ENCODE data around the gene NANOS3.

NANOS3 gene

DNA sequence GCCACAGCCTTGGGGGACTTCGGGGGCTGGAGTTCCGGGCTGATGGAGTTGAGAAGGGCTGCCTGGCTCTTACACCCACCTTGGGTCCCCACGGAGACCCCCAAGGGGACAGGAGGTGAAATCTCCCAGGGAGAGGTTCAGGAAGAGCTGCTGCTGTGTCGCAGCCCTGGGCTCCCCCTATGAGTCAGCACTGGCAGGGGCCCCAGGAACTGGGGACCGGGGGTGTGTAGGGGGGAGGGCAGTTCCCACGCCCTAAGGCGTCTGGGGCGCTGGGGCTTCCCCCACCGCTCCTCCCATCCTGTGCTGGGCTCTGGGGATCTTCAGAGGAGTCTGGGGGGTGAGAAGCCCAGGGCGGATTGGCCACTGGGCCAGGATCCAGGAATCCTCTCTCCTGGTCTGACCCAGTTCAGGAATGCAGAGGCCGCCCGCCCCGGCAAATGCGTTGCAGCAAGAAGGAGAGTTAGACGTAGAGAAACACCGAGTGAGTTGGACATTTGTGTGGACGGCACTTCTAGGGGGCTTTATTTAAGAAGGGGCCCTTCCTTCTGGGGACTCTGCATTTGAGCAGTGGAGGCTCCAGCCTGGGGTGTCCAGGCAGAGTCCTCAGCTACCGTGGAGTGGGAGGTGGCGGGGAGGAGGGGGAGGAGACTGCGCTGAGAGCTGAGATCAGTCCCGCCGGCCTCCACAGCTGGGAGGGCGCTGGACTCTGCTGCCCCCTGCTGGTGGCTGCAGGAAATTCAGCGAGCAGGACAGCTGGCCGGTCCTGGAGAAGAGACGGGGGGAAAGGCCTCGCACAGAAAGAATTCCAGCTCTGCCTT, 15.0 kb upstream of the NANOS3 start:
- in situ Hi-C loops (cut with HindIII; ENCODE audit: low sequenced_read_pairs): no loop called here

DNA sequence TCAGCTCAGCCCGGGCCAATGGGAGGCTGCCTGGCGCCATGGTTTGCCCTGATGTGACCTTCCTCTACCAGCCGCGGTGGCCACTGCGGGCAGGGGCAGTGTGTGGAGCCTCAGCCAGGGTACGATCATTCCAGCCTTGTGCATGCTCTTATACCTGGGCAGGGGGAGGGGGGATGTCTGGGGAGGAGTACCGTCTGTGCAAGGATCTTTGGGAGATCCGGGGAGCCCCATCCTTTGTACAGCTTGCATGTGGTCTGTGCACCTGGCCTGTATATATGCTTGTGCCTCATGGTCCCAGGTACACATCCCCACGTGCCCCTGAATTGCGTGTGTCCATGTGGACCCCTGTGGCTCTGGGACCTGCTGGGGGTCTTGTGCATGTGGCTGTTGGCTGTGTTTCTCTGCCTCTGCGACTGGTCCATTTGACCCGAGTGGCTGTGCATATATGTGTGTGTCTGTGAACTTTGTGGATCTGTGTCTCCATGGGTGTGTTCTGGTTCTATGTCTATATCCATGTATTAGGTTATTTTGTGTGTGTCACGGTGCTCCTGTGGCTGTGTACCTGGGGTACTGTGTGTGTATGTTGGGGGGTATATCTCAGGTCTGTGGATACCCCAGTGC, 12.8 kb upstream of the NANOS3 start:
- in situ Hi-C loops (cut with HindIII; ENCODE audit: low sequenced_read_pairs): no loop called here

DNA sequence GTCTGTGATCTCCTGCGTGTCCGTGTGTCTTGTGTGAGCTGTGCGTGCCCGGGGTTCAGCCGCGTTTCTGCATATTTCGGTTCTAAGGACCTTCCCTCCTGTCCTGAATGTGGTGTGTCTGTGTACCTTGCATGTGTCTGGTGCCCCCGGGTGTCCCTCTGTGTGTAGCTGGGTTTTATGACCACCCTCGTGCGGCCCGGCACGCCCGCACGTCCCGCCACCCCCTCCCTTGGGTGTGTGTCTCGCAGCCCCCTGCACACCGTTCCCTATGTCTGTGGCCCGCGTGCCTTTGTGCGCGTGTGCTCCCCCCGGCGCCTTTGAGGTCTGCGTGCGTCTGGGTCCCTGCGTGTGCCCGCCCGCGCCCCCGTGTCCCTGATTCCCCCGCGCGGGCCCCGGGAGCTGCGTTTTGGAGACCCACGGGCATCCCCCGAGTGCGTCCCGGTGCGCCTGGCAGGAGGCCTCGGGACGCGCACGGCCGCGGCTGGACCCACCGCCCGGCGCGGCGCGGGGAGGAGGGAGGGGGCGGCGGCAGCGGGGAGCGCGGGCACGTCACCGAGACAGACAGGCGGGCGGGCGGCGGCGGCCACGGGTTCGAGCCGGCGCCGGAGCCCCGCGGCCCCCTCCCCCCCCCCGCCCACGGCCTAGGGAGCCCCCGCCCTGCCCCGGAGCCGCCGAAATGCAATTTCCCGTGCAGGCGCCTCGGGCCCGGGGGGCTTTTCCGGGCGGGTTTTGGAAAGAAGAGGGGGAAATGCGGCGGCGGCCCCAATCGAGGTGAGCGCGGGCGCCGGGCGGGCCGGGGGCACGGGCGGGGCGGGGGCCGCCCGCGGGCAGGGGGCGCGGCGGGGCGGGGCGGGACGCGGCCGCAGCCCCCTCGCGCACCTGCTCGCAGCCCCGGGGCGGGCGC, 12.0 kb upstream of the NANOS3 start:
- in situ Hi-C loops (cut with HindIII; ENCODE audit: low sequenced_read_pairs): no loop called here

DNA sequence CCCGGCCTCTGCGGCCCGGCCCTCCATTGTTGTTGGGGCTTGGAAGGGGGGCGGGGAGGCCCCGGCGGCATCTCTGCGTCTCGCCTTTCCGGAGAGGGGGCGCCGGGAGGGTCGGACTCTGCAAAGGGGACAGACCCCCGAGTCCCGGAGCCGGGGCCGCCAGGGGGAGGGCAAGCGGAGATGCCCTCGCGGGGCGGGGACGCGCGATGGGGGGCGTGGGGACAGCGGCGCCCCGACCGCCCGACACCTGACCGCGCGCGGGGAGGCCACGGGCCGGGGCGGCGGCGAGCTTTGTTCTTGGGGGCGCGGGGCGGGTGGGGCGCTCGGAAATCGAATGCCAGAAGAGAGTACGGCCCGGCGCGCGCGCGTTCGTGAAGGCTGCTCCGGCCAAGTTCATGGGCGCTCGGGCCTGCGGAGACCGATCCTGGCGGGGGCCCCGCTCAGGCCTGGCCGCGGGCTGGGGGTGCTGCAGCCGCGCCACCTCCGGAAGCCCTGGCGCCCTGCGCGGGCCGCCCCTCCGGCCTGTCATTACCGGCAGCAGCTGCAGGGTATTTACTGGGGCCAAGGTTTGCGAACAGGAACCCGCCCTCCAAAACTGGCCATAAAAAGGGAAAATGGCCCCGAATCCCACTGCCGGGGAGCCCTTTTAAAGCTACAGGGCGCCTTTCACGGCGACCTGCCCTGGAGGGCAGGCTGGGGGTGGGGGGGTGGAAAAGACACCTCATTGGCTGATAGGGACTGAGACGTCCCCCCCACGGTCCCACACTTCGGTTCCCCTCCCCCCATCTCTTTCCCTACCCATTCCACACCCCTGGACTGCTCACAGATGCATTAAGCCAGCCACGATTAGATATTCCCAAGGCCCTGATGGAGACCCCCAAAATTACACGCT, 11.1 kb upstream of the NANOS3 start:
- in situ Hi-C loops (cut with HindIII; ENCODE audit: low sequenced_read_pairs): no loop called here

DNA sequence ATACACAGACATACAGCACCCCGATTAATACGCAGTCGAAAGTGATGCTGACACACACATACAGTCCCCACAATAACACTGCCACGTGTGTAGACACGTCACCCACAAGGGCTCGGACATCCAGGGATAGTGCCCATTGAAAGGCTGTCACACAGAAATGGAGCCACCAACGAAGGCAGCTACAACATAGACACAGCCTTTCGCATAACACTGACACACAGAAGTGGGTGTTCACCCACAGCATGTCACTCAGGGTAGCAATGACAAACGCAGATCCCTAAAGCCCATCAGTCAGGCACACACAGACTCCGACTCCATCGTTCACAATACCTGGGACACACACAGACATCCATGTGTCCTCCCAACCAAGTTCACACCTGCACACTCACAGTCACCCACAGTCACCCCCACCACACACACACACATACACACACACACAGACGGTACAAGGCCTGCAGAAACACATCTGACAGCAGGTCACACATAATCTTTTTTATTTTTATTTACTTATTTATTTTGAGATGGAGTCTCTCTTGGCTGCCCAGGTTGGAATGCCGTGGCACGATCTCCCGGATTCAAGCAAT, 10.4 kb upstream of the NANOS3 start:
- in situ Hi-C loops (cut with HindIII; ENCODE audit: low sequenced_read_pairs): no loop called here

DNA sequence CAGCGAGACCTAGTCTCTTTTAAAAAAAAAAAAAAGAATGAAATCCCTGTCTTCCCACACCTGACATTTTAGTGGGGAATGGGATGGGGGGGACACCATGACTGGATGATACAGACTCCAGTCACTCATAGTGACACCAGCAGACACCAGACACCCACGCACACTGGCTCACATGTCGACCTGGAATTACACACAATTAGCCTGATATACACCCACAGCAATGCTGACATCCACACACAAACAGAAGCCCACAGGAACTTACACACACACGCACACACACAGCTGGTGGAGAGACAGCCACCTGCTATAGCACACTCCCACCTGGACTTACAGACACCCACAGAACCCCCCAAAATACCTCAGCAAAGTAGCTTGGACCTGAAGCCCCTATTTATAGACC, 8.3 kb upstream of the NANOS3 start:
- in situ Hi-C loops (cut with HindIII; ENCODE audit: low sequenced_read_pairs): no loop called here

DNA sequence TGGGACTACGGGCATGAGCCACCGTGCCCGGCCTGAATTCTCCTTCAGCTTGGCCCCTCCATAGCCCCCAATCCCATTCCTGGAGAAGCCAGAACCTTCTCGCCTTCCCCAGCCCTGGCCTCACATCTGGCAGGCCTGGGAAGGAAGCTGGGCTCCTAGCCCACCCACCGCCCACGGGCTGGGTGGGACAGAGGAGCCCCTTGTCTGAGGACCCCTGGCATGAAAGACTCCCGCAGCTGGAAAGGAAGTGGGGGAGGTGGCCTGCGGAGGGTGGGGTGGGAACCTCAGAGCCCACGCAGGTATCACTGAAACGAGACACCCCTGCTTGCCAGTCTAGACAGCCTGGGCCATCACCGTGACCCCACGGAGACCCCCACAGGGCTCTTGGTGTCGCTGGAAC, 7.7 kb upstream of the NANOS3 start:
- in situ Hi-C loops (cut with HindIII; ENCODE audit: low sequenced_read_pairs): no loop called here

DNA sequence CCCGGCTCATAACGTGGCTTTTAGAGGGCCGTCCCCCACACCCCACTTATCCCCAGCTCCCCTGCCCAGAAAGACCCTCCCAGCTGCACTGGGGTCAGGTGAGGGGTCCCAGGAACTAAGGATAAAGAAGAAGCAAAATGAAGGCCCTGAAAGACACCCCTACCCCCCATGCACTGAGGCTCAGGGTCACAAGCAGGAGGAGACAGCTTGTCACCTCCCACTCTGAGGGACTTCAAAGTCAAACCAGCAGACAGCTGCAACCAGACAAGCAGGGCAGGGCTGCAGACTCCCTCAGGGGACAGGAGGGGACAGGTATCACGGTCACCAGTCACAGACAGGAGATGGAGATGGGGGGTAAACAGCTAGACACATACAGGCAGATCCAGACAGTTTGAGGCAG, 6.1 kb upstream of the NANOS3 start:
- in situ Hi-C loops (cut with HindIII; ENCODE audit: low sequenced_read_pairs): no loop called here

DNA sequence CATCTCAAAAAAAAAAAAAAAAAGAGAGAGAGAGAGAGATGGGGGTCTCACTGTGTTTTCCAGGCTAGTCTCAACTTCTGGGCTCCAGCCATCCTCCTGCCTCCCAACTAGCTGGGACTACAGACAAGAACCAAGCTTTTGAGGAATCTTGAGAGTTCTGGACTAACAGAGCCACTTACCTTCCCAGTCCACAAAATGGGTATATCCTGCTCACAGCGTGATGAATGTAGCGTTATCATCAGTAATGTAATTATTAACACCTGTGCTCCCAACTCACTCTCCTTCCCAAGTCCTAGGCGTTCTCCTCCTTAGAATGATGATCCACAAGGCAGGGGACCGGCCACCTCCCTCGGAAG, 4.6 kb upstream of the NANOS3 start:
- in situ Hi-C loops (cut with HindIII; ENCODE audit: low sequenced_read_pairs): no loop called here

DNA sequence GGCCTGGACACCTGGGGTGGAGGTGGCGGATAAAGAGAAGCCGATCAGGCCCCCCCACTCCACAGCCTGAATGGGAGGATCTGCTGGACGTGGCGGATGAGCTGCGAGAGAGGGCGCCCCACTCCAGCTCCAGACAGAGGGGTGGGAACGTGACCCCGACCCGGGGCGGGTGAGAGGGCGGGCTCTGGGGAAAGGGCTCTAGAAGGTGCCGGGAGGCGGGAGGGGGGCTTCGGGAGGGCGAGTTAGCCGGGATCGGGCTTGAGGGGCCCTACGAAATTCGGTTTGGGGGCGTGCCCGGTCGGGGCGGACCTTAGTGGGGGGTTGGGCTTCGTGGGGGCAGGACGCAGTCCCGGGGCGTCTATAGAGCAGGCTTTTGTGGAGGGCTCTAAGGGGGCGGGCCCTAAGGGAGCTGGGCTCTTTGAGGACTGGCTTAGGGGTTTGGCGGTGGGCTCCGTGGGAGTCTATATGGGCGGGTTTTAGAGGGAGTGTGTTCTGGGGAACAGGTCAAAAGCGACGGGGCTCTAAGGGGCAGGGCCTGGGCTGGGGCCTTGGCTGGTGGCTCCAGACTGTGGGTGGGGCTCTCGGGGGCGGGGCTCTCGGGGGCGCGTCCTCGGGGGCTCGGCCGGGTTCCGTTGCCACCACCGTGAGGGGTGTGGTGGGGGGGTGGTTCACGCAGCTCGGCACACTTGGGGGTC, 4.1 kb upstream of the NANOS3 start:
- in situ Hi-C loops (cut with HindIII; ENCODE audit: low sequenced_read_pairs): no loop called here

DNA sequence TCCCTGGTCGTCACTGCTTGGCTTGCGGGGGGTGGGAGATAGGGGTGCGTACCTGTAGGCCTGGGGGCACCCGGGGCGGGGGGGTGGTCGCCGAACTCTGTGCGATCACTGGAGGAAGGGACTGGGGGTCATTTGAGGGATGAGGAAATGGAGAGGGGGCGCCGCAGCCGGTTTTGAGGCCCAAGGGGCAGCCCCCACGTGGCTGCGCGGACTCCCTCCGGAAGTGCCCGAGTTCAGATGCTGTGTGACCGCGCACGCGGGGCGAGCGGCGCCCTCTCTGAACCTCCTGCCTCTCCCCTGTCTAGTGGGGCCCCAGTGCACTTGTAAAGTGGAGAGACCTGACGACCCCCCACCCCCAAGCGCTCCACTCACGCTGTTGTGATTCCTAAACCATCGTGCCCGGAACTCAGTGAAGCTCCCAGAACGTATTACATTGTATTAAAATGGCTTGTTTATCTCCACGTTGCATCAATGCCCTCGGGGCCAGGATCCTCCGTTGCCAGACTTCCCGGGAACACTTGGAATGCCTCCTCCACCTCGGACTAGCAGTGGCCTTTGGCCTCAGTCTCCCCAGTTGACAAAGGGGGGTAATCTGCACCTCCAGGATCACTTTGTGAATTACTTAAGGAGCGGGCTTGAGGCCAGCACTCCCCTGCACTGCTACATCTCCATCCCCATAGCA, 3.0 kb upstream of the NANOS3 start:
- in situ Hi-C loops (cut with HindIII; ENCODE audit: low sequenced_read_pairs): no loop called here

DNA sequence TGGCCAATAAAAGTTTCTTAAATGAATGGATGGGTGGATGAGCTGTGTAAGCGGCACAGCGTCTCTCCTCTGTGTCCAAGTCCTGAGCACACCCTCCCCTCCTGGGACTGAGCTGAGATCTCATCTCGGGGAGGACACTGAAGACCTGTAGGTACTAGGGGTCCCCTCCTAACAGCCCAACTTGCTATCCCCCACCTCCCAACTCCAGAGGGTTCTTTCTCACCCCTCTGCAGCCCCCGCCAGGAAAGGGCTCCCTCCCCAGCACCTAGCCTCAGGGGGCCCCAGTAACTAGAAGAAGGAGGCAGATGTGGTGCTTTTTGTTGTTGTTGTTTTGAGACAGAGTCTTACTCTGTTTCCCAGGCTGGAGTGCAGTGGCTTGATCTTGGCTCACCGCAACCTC, 1.1 kb upstream of the NANOS3 start:
- in situ Hi-C loops (cut with HindIII; ENCODE audit: low sequenced_read_pairs): loop anchor here (25.0 kb wide), 1 partner anchor 511 kb away; the partner anchor contains the start of gene ADGRE5

DNA sequence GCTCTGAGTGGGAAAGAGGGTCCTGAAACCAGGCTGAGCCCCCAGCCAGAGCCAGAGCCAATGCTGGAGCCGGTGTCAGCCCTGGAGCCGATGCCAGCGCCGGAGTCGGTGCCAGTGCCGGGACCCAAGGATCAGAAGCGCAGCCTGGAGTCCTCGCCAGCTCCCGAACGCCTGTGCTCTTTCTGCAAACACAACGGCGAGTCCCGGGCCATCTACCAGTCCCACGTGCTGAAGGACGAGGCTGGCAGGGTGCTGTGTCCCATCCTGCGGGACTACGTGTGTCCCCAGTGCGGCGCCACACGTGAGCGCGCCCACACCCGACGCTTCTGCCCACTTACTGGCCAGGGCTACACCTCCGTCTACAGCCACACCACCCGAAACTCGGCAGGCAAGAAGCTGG, 369 bp downstream of the NANOS3 start:
- in situ Hi-C loops (cut with HindIII; ENCODE audit: low sequenced_read_pairs): loop anchor here (25.0 kb wide), 1 partner anchor 510 kb away; the partner anchor contains the start of gene ADGRE5

DNA sequence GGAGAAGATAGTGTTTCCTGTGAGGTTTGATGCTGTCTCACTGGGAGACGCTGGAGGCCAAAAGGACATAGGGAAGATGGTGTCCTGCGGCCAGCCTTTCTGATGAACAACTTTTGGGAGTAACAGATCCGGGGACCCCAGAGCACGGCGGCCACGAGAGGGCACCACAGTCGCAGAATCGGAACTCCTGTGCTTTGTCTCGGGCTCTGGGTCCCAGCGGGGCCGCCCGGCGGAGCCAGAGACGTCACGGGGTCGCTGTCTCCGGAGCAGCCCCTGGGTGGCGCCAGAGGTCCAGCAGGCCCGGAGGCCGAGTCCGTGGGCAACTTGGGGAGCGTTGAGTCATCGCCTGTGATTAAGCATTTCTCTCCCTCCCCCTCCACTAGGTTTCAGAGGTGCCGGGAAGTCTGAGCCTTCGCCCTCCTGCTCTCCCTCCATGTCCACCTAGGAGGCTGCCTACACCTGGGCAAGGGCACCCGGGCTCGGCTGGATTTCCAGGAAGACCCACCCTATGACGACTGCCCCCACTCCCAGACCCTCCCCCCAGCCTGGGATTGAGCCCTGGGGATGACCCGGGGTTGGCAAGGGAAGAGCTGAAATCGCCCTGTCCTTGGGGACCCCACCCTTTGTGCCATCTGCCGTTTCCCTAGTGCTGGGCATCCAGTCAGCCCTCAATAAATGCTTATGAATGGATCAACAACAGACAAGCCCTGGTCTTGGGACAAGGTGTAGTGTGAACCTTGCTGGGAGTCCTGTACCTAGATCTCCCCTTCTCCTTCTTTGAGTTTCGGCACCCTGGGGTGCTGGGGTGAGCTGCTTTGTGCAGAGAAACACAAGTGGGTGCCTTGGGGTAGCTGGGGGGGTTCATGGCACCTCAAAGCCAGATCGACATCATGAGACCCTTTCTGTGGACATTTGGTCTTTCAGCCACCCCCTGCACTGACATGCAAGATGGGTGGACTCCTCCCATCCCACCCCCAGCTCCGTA, 3.4 kb downstream of the NANOS3 start:
- in situ Hi-C loops (cut with HindIII; ENCODE audit: low sequenced_read_pairs): loop anchor here (10.0 to 25.0 kb wide), 2 partner anchors 254 to 507 kb away; partner anchors contain the start of genes ADGRE5 and ASF1B

DNA sequence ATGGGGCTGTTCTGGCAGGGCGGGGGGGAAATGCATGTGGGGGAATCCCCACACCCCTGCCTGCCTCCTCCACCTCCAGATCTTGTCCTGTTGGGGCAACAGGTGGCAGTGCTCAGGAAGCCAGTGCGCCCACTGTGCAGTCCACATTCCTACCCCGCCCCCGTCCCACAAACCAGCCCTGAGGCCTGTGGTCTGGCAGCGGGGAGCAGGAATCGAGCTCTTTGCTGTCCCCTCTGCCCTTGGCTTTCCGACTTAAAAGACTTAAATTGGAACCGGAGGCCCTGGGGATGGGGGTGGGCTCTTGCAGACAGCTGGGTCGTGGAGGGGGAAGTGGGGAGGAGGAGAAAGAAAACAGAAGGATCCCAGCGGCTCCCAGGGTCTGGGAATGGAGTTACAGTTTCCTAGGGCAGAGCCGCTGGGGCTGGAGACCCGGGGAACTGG, 4.3 kb downstream of the NANOS3 start:
- in situ Hi-C loops (cut with HindIII; ENCODE audit: low sequenced_read_pairs): loop anchor here (10.0 to 25.0 kb wide), 2 partner anchors 254 to 506 kb away; partner anchors contain the start of genes ADGRE5 and ASF1B

DNA sequence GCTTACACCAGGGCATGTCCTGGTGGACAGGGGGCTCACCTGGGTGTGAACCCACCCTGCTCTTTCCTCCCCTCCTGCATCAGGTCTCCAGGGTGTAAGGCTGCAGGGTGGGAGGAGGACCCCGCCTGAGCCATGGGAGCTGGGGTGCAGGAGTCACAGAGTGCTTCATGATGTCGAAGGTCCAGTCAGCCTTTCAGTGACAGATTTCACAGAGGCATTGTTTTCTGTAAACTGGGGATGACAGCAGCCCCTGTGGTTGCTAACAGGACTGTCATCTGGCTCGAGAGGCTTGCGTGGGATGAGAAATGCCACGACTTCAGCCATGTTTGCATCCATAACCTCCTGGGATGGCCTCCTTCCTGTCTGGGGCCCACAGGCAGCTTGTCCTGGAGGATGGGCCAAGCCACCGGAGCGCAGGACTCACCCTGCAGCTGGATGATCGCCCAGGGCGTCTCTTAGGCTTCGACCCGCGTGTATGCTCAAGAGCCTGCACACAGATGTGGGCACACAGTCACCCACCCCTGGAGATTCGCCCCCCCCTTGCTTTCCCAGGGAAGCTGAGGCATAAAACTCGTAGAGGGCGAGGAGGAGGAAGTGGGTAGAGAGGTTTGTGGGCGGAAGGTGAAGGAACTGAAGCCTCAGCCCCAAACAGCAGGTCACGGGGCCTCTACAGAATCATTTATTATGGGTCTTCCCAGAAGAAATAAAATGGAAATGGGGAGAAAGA, 4.9 kb downstream of the NANOS3 start:
- in situ Hi-C loops (cut with HindIII; ENCODE audit: low sequenced_read_pairs): loop anchor here (10.0 to 25.0 kb wide), 2 partner anchors 253 to 505 kb away; partner anchors contain the start of genes ADGRE5 and ASF1B

DNA sequence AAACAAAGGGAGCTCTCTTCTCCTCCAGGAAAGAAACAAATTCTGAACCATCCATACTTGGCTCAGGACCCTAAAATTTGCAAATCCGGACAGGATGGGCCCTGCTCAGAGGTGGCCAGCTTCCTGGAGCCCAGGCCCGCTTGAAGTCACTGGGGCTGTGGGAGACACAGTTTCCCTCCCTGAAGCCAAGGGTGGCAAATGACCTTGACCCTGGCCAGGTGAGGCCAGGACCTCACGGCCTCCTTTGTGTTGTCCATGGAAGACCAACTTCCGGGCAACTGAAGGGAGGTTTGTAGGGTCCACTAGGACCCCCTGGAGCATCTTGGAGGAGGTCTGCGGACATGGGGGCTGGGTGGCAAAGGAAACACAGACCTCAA, 5.5 kb downstream of the NANOS3 start:
- in situ Hi-C loops (cut with HindIII; ENCODE audit: low sequenced_read_pairs): loop anchor here (10.0 to 25.0 kb wide), 2 partner anchors 252 to 505 kb away; partner anchors contain the start of genes ADGRE5 and ASF1B
